K562 (cell line): ENCODE measurements around the gene ATIC. TPM values are rescaled to one million over a fixed set of nuclear protein-coding genes. Genes with fewer than 3 reads are reported as not detected.

ENCODE experiments used
- ATAC-seq: fragments of 200-7000 bp; cut with Tn5 transposase; 3 replicates; pipeline ENCODE4 v1.9.1; 2020; ENCODE audit warnings: moderate library complexity
- BruUV-seq: library from RNA; stranded (reverse); fragments of 400-500 nt; replicated peaks from 2 replicates; lab custom pipeline; 2021; lab: Mats Ljungman, UMichigan
- CTCF ChIA-PET: fragments of 300-600 bp; formaldehyde crosslinking; extraction: SDS; loops from one replicate; lab custom pipeline; 2021; ENCODE audit warnings: low intra/inter-chr PET ratio; lab: Yijun Ruan, JAX
- POLR2A ChIA-PET: fragments of 300-600, 350-650 bp; sonication (Branson Sonifier 250); formaldehyde crosslinking; extraction: SDS; loops from one replicate; lab custom pipeline; 2021; ENCODE audit warnings: antibody characterized with exemption, inconsistent platforms; lab: Yijun Ruan, JAX
- DNase-seq, 4 experiments: peaks; one replicate each; pipeline versions ENCODE4 v3.0.0 to v3.0.0-alpha.2; 2011 to 2018; ENCODE audit warnings: low spot score in 3 of 4, mixed read lengths in 3 of 4; ENCODE audit errors: extremely low read depth in 1 of 4
- FAIRE-seq: peaks from 2 replicates; lab custom pipeline; 2011; peaks lifted over from hg19 to GRCh38; lab: Jason Lieb, UNC
- H2AFZ ChIP-seq: 2 replicates; pipeline ENCODE4 v1.6.0; 2011; ENCODE audit warnings: low read depth, low read length, control low read depth, inconsistent platforms
- H3K27ac ChIP-seq: fragments of 200-600 bp; 3 replicates; pipeline ENCODE4 v1.8.0; 2011; ENCODE audit warnings: low read depth, mild to moderate bottlenecking, control low read depth, inconsistent platforms, low read length, moderate library complexity, mixed read lengths; ENCODE audit errors: extremely low read depth
- H3K27me3 ChIP-seq, 2 experiments: fragments of 300-600 bp in 1 of 2; 2 replicates in 1 of 2; 3 replicates in 1 of 2; pipeline versions ENCODE4 v1.6.0 to v1.8.0; 2011; ENCODE audit warnings: inconsistent platforms in 2 of 2, low read length in 2 of 2, mild to moderate bottlenecking in 1 of 2, mixed read lengths in 1 of 2, moderate library complexity in 1 of 2; ENCODE audit not compliant: control insufficient read depth in 2 of 2, insufficient read depth in 2 of 2
- H3K36me3 ChIP-seq: fragments of 300-600 bp; 3 replicates; pipeline ENCODE4 v1.8.0; 2011; ENCODE audit warnings: mild to moderate bottlenecking, low read length, inconsistent platforms; ENCODE audit not compliant: control insufficient read depth, insufficient read depth
- H3K4me1 ChIP-seq, 2 experiments: fragments of 200-600 bp in 1 of 2; replicated peaks in 1 of 2; 2 replicates in 1 of 2; 3 replicates in 1 of 2; pipeline versions ENCODE4 v1.5.1 to v1.8.0; 2011; ENCODE audit warnings: inconsistent platforms in 2 of 2, low read length in 2 of 2, mild to moderate bottlenecking in 1 of 2, mixed read lengths in 1 of 2, moderate library complexity in 1 of 2; ENCODE audit not compliant: control insufficient read depth in 2 of 2, insufficient read depth in 2 of 2
- H3K4me2 ChIP-seq: 2 replicates; pipeline ENCODE4 v1.6.1; 2011; ENCODE audit warnings: low read length, control low read depth, inconsistent platforms, mixed read lengths; ENCODE audit not compliant: insufficient read depth
- H3K4me3 ChIP-seq: fragments of 200-600 bp; sonication (generic), shearing (Covaris generic); 2 replicates; pipeline ENCODE4 v1.5.1; 2016; ENCODE audit warnings: control low read depth, inconsistent platforms
- H3K79me2 ChIP-seq: fragments of 200-600 bp; 3 replicates; pipeline ENCODE4 v1.8.0; 2011; ENCODE audit warnings: low read length, inconsistent platforms; ENCODE audit not compliant: control insufficient read depth, insufficient read depth
- H3K9ac ChIP-seq, 2 experiments: 2 replicates each; pipeline versions ENCODE4 v1.6.0 to v1.6.1; 2011; ENCODE audit warnings: low read depth in 2 of 2, low read length in 2 of 2, control low read depth in 1 of 2, inconsistent platforms in 1 of 2, mild to moderate bottlenecking in 1 of 2, mixed read lengths in 1 of 2; ENCODE audit not compliant: insufficient read depth in 1 of 2
- H3K9me1 ChIP-seq: one replicate; pipeline ENCODE4 v1.6.0; 2011; ENCODE audit warnings: inconsistent platforms, mild to moderate bottlenecking, low read length, moderate library complexity; ENCODE audit not compliant: control insufficient read depth, insufficient read depth
- H3K9me3 ChIP-seq: replicated peaks from 2 replicates; pipeline ENCODE4 v1.5.1; 2011; ENCODE audit warnings: low read depth, low read length, inconsistent platforms; ENCODE audit not compliant: control insufficient read depth, insufficient read depth
- H4K20me1 ChIP-seq: replicated peaks from 2 replicates; pipeline ENCODE4 v1.6.1; 2011; ENCODE audit warnings: low read length, inconsistent platforms, mixed read lengths; ENCODE audit not compliant: control insufficient read depth, insufficient read depth
- ATF3 ChIP-seq, 2 experiments: fragments of 450-650 bp in 1 of 2; sonication (generic) in 1 of 2; formaldehyde crosslinking in 1 of 2; IDR thresholded peaks in 1 of 2; conservative IDR thresholded peaks in 1 of 2; 2 replicates each; pipeline versions ENCODE4 v1.6.1 to v1.8.1; 2016 to 2023; ENCODE audit warnings: mild to moderate bottlenecking in 2 of 2, moderate library complexity in 2 of 2, inconsistent platforms in 1 of 2, missing genetic modification reagents in 1 of 2
- BACH1 ChIP-seq: fragments of 200-800 bp; sonication (Bioruptor generic); IDR thresholded peaks from 2 replicates; pipeline ENCODE4 v1.6.1; 2016; ENCODE audit warnings: missing genetic modification characterization, missing compliant biosample characterization
- BHLHE40 ChIP-seq: IDR thresholded peaks from 2 replicates; pipeline ENCODE4 v1.6.1; 2011; ENCODE audit warnings: low read length, improper control_type of control experiment
- CREB5 ChIP-seq: fragments of 250-450 bp; sonication (Bioruptor Pico); IDR thresholded peaks from 2 replicates; pipeline ENCODE4 v1.5.0; 2020; ENCODE audit warnings: mild to moderate bottlenecking
- DMBX1 ChIP-seq: fragments of 250-450 bp; sonication (Bioruptor Pico); IDR thresholded peaks from 2 replicates; pipeline ENCODE4 v1.8.0; 2022; ENCODE audit warnings: inconsistent platforms, mild to moderate bottlenecking, moderate library complexity, borderline replicate concordance
- E2F5 ChIP-seq: sonication (generic); formaldehyde crosslinking; IDR thresholded peaks from 2 replicates; pipeline ENCODE4 v1.8.0; 2022; ENCODE audit warnings: mild to moderate bottlenecking, missing genetic modification reagents
- GABPB1 ChIP-seq: sonication (generic); formaldehyde crosslinking; IDR thresholded peaks from 2 replicates; pipeline ENCODE4 v1.8.0; 2022; ENCODE audit warnings: mild to moderate bottlenecking, missing genetic modification reagents
- KAT2B ChIP-seq: IDR thresholded peaks from one replicate; pipeline ENCODE4 v1.6.1; 2012; ENCODE audit warnings: low read depth, mild to moderate bottlenecking, control low read depth, inconsistent platforms, low read length, moderate library complexity
- RBM17 ChIP-seq: fragments of 200-400 bp; formaldehyde crosslinking; IDR thresholded peaks from 2 replicates; pipeline ENCODE4 v1.6.1; 2017; ENCODE audit warnings: low read depth, mild to moderate bottlenecking, low read length, borderline replicate concordance
- SRSF7 ChIP-seq: fragments of 200-400 bp; formaldehyde crosslinking; optimal IDR thresholded peaks from 2 replicates; pipeline ENCODE3; 2017; ENCODE audit warnings: mild to moderate bottlenecking, low read depth, low read length
- TSC22D4 ChIP-seq: fragments of 450-650 bp; IDR thresholded peaks from 2 replicates; pipeline ENCODE4 v1.6.1; 2016; ENCODE audit warnings: missing genetic modification characterization, missing biosample characterization, control low read depth
- ZNF583 ChIP-seq: fragments of 250-450 bp; sonication (Bioruptor Pico); IDR thresholded peaks from 2 replicates; pipeline ENCODE4 v1.4.0; 2020
- ZNF592 ChIP-seq: fragments of 450-650 bp; IDR thresholded peaks from 2 replicates; pipeline ENCODE4 v1.6.1; 2017; ENCODE audit warnings: antibody characterized with exemption, mild to moderate bottlenecking
- ZNF830 ChIP-seq: fragments of 250-450 bp; sonication (Bioruptor Pico); IDR thresholded peaks from 2 replicates; pipeline ENCODE4 v1.5.0; 2021; ENCODE audit warnings: mild to moderate bottlenecking
- WGBS: fragments of 100-300 bp; shearing (Covaris generic); methylation state at CpG from one replicate; pipeline ENCODE4 v1.1.6; 2016; ENCODE audit warnings: low coverage, mixed read lengths; ENCODE audit not compliant: insufficient coverage; ENCODE audit errors: missing lambda C conversion rate; 5-methylcytosine and 5-hydroxymethylcytosine counted together
- in situ Hi-C: fragments of 300-500 bp; cut with MboI; formaldehyde crosslinking; loops from 4 replicates; pipeline ENCODE4 v1.15.0; 2018; ENCODE audit warnings: inconsistent platforms, mixed read lengths
- intact Hi-C: fragments of 100-400 bp; cut with micrococcal nuclease; formaldehyde crosslinking; loops from 2 replicates; pipeline ENCODE4 v1.14.2; 2022
- polyA plus RNA-seq, 8 experiments: library from polyadenylated mRNA; depleted of rRNA in 4 of 8; stranded (reverse) in 5 of 8; unstranded in 3 of 8; fragments of >200 nt; fragmentation: Nextera tagmentation in 2 of 8; fragmentation: Illumina TruSeq in 1 of 8; extraction: Ambion mirVana in 2 of 8; extraction: Trizol in 1 of 8; gene quantifications; 2 replicates each; pipeline versions ENCODE4 v1.2.1 to v1.2.3, GENCODE V29; 2011 to 2014; ENCODE audit warnings: inconsistent platforms in 1 of 8, missing spikeins in 1 of 8
- total RNA-seq, 7 experiments: library from RNA; depleted of rRNA in 6 of 7; stranded (reverse); fragments of >200 nt in 6 of 7; fragmentation: Illumina TruSeq in 2 of 7; extraction: Trizol in 2 of 7; gene quantifications; 2 replicates each; pipeline versions ENCODE4 v1.2.1 to v1.2.3, GENCODE V29; 2011 to 2021; ENCODE audit warnings: low replicate concordance in 1 of 7

The ATIC gene
- total and polyA plus RNA-seq, 9 of the 15 experiments (the other 6 are each of a cell fraction or from before 2014, with no cell fraction given), result 45.6 to 480 (median 212) TPM

- no peaks in the 10 kb centered on the region for H4K20me1 ChIP-seq
- FAIRE-seq, result no peak
- H3K27me3 ChIP-seq, result no peaks in the 10 kb centered on the region
- WGBS, result 100% methylated on average over 1 of the region's 4 CpGs
- no peak for DNase-seq
- H3K9me1 ChIP-seq, result no peaks in the 10 kb centered on the region
- intact Hi-C loops (no loop called here), in situ Hi-C loops (no loop called here)
- H3K36me3 ChIP-seq, result no peaks in the 10 kb centered on the region
- ChIA-PET CTCF (no interaction called here), POLR2A (interaction anchor here (0.6 kb wide), 1 partner anchor 90 kb away, joined by 3 read pairs; no protein-coding TSS in a partner anchor)
- H3K27ac ChIP-seq, result no peak overlapping the region
- peaks cover 4 to 7% of the 10 kb centered on the region in 2 experiments; a peak in 3 of 5 replicates for H3K4me1 ChIP-seq
- no peak for ATAC-seq
- no peaks in the 10 kb centered on the region for H3K79me2 ChIP-seq
- no peak overlapping the region for H3K4me2 ChIP-seq
- no peak overlapping the region for H3K9ac ChIP-seq
- no peak overlapping the region for H2AFZ ChIP-seq
- BruUV-seq, result no TSS peak
- H3K9me3 ChIP-seq, result no peaks in the 10 kb centered on the region
- H3K4me3 ChIP-seq, result no peak overlapping the region
- no peak for TF ChIP-seq BACH1
- TF ChIP-seq DMBX1, result no peak
- TF ChIP-seq TSC22D4 (tag), result no peak
- TF ChIP-seq GABPB1 (CRISPR knock-in tag), result no peak
- no peak for TF ChIP-seq ZNF830 (CRISPR knock-in tag)
- no peak for TF ChIP-seq KAT2B
- TF ChIP-seq BHLHE40, result no peak
- no peak for TF ChIP-seq SRSF7
- TF ChIP-seq E2F5 (CRISPR knock-in tag), result no peak
- TF ChIP-seq CREB5 (CRISPR knock-in tag), result no peak
- no peak for TF ChIP-seq ATF3 (IDR thresholded peaks at IDR 0.05)
- no peak for TF ChIP-seq ATF3 (CRISPR knock-in tag; conservative IDR thresholded peaks at IDR 0.05)
- no peak for TF ChIP-seq ZNF592
- TF ChIP-seq ZNF583 (CRISPR knock-in tag), result no peak
- TF ChIP-seq RBM17, result no peak
Observed at GRCh38 chr2:215275824-215276223, 36.0 kb upstream of the ATIC start.
